GDM1 (cell line): Measurements from ENCODE around the gene TAX1BP1.
"Not testable (repeated sequence)": the region's sequence is repeated elsewhere in the genome, so short reads cannot be mapped to it uniquely, and the experiment has no call there.

Source experiments
- DNase-seq: peaks from one replicate; lab custom pipeline; 2025; lab: John Stamatoyannopoulos, UW

Gene TAX1BP1

GRCh38 chr7:27739301-27739908 lies 557 bp upstream of the TAX1BP1 start:
- DNase-seq = peak; percentile 35

GRCh38 chr7:27740449-27741086 lies 606 bp downstream of the TAX1BP1 start:
- peak; percentile 34 for DNase-seq

- not testable (repeated sequence) for DNase-seq
These were observed 2.2 kb downstream of the TAX1BP1 start for GRCh38 chr7:27742091-27742710.

- DNase-seq = peak; percentile 22
These were observed 5.2 kb downstream of the TAX1BP1 start for GRCh38 chr7:27745064-27745583.

- no peak for DNase-seq
These were observed 6.5 kb downstream of the TAX1BP1 start for GRCh38 chr7:27746486-27746885.

- DNase-seq = no peak
These were observed 7.0 kb downstream of the TAX1BP1 start for GRCh38 chr7:27746978-27747377.

- no peak for DNase-seq
These were observed 7.8 kb downstream of the TAX1BP1 start for GRCh38 chr7:27747589-27748368.

GRCh38 chr7:27750316-27750715 lies 10.4 kb downstream of the TAX1BP1 start:
- no peak for DNase-seq

GRCh38 chr7:27751888-27752660 lies 12.1 kb downstream of the TAX1BP1 start:
- DNase-seq = no peak

GRCh38 chr7:27753863-27754262 lies 13.9 kb downstream of the TAX1BP1 start:
- no peak for DNase-seq

- no peak for DNase-seq
These were observed 16.3 kb downstream of the TAX1BP1 start for GRCh38 chr7:27756298-27756697.

GRCh38 chr7:27759491-27759890 lies 19.5 kb downstream of the TAX1BP1 start:
- no peak for DNase-seq

- no peak for DNase-seq
These were observed 22.1 kb downstream of the TAX1BP1 start for GRCh38 chr7:27762062-27762461.

- no peak for DNase-seq
These were observed 24.1 kb downstream of the TAX1BP1 start for GRCh38 chr7:27763983-27764508.

GRCh38 chr7:27765841-27766240 lies 25.9 kb downstream of the TAX1BP1 start:
- no peak for DNase-seq

GRCh38 chr7:27767374-27767773 lies 27.4 kb downstream of the TAX1BP1 start:
- no peak for DNase-seq

GRCh38 chr7:27771111-27771510 lies 31.1 kb downstream of the TAX1BP1 start:
- DNase-seq = no peak

GRCh38 chr7:27774717-27775328 lies 34.9 kb downstream of the TAX1BP1 start:
- DNase-seq = no peak

GRCh38 chr7:27775782-27776181 lies 35.8 kb downstream of the TAX1BP1 start:
- DNase-seq = no peak

GRCh38 chr7:27777662-27778061 lies 37.7 kb downstream of the TAX1BP1 start:
- DNase-seq = no peak

GRCh38 chr7:27779873-27780272 lies 39.9 kb downstream of the TAX1BP1 start:
- DNase-seq = no peak
